A673 (cell line): ENCODE measurements around the gene ACRV1. TPM values are rescaled to one million over a fixed set of nuclear protein-coding genes. Genes with fewer than 3 reads are reported as not detected.

Source experiments
- Bru-seq: library from RNA; stranded (reverse); fragments of 400-500 nt; gene quantifications from one replicate; lab custom pipeline; 2021; lab: Mats Ljungman, UMichigan
- BruChase-seq, 2 experiments: library from RNA; stranded (reverse); fragments of 400-500 nt; gene quantifications; one replicate each; lab custom pipeline; 2021; lab: Mats Ljungman, UMichigan
- BruUV-seq: library from RNA; stranded (reverse); fragments of 400-500 nt; replicated peaks from 2 replicates; lab custom pipeline; 2021; lab: Mats Ljungman, UMichigan
- CTCF ChIA-PET: fragments of 300-600 bp; sonication (Branson Sonifier 250); formaldehyde crosslinking; loops from one replicate; lab custom pipeline; 2022; ENCODE audit warnings: antibody characterized with exemption; lab: Charles Lee
- POLR2A ChIA-PET: fragments of 300-600 bp; sonication (Branson Sonifier 250); formaldehyde crosslinking; loops from one replicate; lab custom pipeline; 2022; ENCODE audit warnings: antibody characterized with exemption; ENCODE audit not compliant: low non-redundant PET; lab: Charles Lee
- DNase-seq: peaks from one replicate; pipeline ENCODE4 v3.0.0-alpha.2; 2015; ENCODE audit warnings: low spot score
- H3K27ac ChIP-seq: fragments of 200-600 bp; sonication (generic); 2 replicates; pipeline ENCODE4 v1.5.1; 2016; ENCODE audit warnings: mixed run types, low read depth, mild to moderate bottlenecking, mixed read lengths, antibody characterized with exemption, low read length; ENCODE audit not compliant: poor library complexity, severe bottlenecking
- H3K27me3 ChIP-seq: fragments of 200-600 bp; sonication (generic); replicated peaks from 2 replicates; pipeline ENCODE4 v1.6.1; 2017; ENCODE audit warnings: mixed run types, low read depth, mild to moderate bottlenecking, mixed read lengths, antibody characterized with exemption, low read length; ENCODE audit not compliant: insufficient read depth, poor library complexity
- H3K36me3 ChIP-seq: fragments of 200-600 bp; sonication (generic); 2 replicates; pipeline ENCODE4 v1.6.1; 2016; ENCODE audit warnings: mixed run types, mild to moderate bottlenecking, mixed read lengths, antibody characterized with exemption, low read length; ENCODE audit not compliant: insufficient read depth, poor library complexity, severe bottlenecking
- H3K4me1 ChIP-seq: fragments of 200-600 bp; sonication (generic); 2 replicates; pipeline ENCODE4 v1.6.1; 2017; ENCODE audit warnings: mixed run types, mild to moderate bottlenecking, mixed read lengths, antibody characterized with exemption, low read length; ENCODE audit not compliant: insufficient read depth, poor library complexity, severe bottlenecking
- H3K4me3 ChIP-seq: fragments of 200-600 bp; sonication (generic); 2 replicates; pipeline ENCODE4 v1.5.1; 2016; ENCODE audit warnings: low read depth, mixed run types, mild to moderate bottlenecking, mixed read lengths, low read length; ENCODE audit not compliant: poor library complexity, severe bottlenecking
- H3K9me3 ChIP-seq: fragments of 200-600 bp; sonication (generic); 2 replicates; pipeline ENCODE4 v1.6.1; 2016; ENCODE audit warnings: mixed run types, low read depth, mild to moderate bottlenecking, mixed read lengths, antibody characterized with exemption, low read length; ENCODE audit not compliant: poor library complexity, severe bottlenecking
- CTCF ChIP-seq: fragments of 300-800, 200-600 bp; sonication (generic); conservative IDR thresholded peaks from 2 replicates; pipeline ENCODE4 v1.5.1; 2017; ENCODE audit warnings: low read depth, mild to moderate bottlenecking, antibody characterized with exemption, low read length, moderate library complexity, mixed read lengths
- EZH2 ChIP-seq: fragments of 200-600 bp; sonication (generic); IDR thresholded peaks from 2 replicates; pipeline ENCODE4 v1.6.1; 2017; ENCODE audit warnings: borderline replicate concordance, low read depth, mild to moderate bottlenecking, mixed read lengths, antibody characterized with exemption, low read length; ENCODE audit not compliant: poor library complexity, severe bottlenecking
- intact Hi-C: fragments of 100-400 bp; cut with micrococcal nuclease; formaldehyde crosslinking; loops from one replicate; pipeline ENCODE4 v1.10.0; 2022; ENCODE audit not compliant: unreplicated experiment
- long read RNA-seq: library from polyadenylated mRNA; stranded (forward); transcript quantifications from one replicate; pipeline ENCODE4 v2.0.0, GENCODE V29; 2022
- total RNA-seq: library from RNA; stranded (reverse); gene quantifications from 2 replicates; pipeline ENCODE4 v1.2.3, GENCODE V29; 2021

The ACRV1 gene
- total RNA-seq (not detected in 2 replicates), Bru-seq, nascent RNA (percentile 8 among the genes with signal in this experiment), BruChase-seq, experiment 1, labeled RNA remaining after a 2-hour chase (percentile 8 among the genes with signal in this experiment), BruChase-seq, experiment 2, labeled RNA remaining after a 6-hour chase (not detected)
- long read RNA-seq, partial matches to known transcripts, result 0 of 1 reads
- long read RNA-seq, other reads (novel, unspliced or antisense), result 1 of 1 reads

- intact Hi-C loops, result no loop called here
- H3K4me1 ChIP-seq, result no peaks in the 10 kb centered on the region
- POLR2A ChIA-PET, result no interaction called here
- TF ChIP-seq CTCF, result no peak
- BruUV-seq, result no TSS peak
- CTCF ChIA-PET, result no interaction called here
- no peak for DNase-seq
- H3K27me3 ChIP-seq, result no peaks in the 10 kb centered on the region
- H3K36me3 ChIP-seq, result peaks cover 15% of the 10 kb centered on the region
- H3K9me3 ChIP-seq, result no peaks in the 10 kb centered on the region
- H3K27ac ChIP-seq, result no peak within 1 kb of the TSS
- no peak within 1 kb of the TSS for H3K4me3 ChIP-seq
Observed at GRCh38 chr11:125680747-125681146, at the start of gene ACRV1. Gene ACRV1 (minus strand): TSS chr11:125680847. CDS start chr11:125680780, 67 bp downstream.

GRCh38 chr11:125728969-125729368 lies 48.3 kb upstream of the ACRV1 start:
- intact Hi-C loops, result no loop called here
- POLR2A ChIA-PET, result interaction anchor here (0.6 kb wide), 1 partner anchor 9 kb away, joined by 4 read pairs; no protein-coding TSS in a partner anchor

GRCh38 chr11:125724125-125724524 lies 43.5 kb upstream of the ACRV1 start:
- Histone ChIP-seq H3K9me3 (no peaks in the 10 kb centered on the region), H3K36me3 (no peaks in the 10 kb centered on the region), H3K27ac (no peak overlapping the region), H3K4me3 (no peak overlapping the region), H3K4me1 (no peaks in the 10 kb centered on the region), H3K27me3 (peaks cover 46% of the 10 kb centered on the region)
- POLR2A ChIA-PET, result no interaction called here
- peak; percentile 52 for TF ChIP-seq CTCF
- no peak for TF ChIP-seq EZH2
- peak; percentile 40 for DNase-seq
- BruUV-seq, result no TSS peak
- intact Hi-C loops, result loop anchor here (1.0 kb wide), 1 partner anchor 144 kb away; no protein-coding TSS in a partner anchor
- CTCF ChIA-PET, result no interaction called here

More at GRCh38 chr11:125728969-125729368, 48.3 kb upstream of the ACRV1 start:
- no peak for DNase-seq
- H3K27me3 ChIP-seq, result peaks cover 57% of the 10 kb centered on the region
- H3K36me3 ChIP-seq, result no peaks in the 10 kb centered on the region
- BruUV-seq, result no TSS peak
- H3K9me3 ChIP-seq, result no peaks in the 10 kb centered on the region
- H3K27ac ChIP-seq, result no peak overlapping the region
- no peak for TF ChIP-seq CTCF
- TF ChIP-seq EZH2, result no peak
- CTCF ChIA-PET, result interaction anchor here (0.6 kb wide), 1 partner anchor 276 kb away, joined by 4 read pairs; no protein-coding TSS in a partner anchor
- no peak overlapping the region for H3K4me3 ChIP-seq
- H3K4me1 ChIP-seq, result no peaks in the 10 kb centered on the region
